Activated CD4-positive, alpha-beta T cell treated with anti-CD3 and anti-CD28 coated beads for 24 hours (primary cell): ENCODE data around the gene RAB3IL1.
"Not testable (repeated sequence)": the region's sequence is repeated elsewhere in the genome, so short reads cannot be mapped to it uniquely, and the experiment has no call there.

Source experiments
- DNase-seq, 2 donors: peaks; one replicate each; pipeline ENCODE4 v3.0.0-alpha.2; 2020; ENCODE audit warnings: low read depth in 2 of 2

Gene RAB3IL1

GRCh38 chr11:61885784-61886580 lies 31.4 kb downstream of the RAB3IL1 start:
- DNase-seq, result no peak

GRCh38 chr11:61885166-61885778 lies 32.1 kb downstream of the RAB3IL1 start:
- no peak for DNase-seq

GRCh38 chr11:61883947-61884346 lies 33.4 kb downstream of the RAB3IL1 start:
- DNase-seq, result no peak

- no peak for DNase-seq
These were observed 34.0 kb downstream of the RAB3IL1 start for GRCh38 chr11:61883327-61883726.

GRCh38 chr11:61882879-61883278 lies 34.5 kb downstream of the RAB3IL1 start:
- DNase-seq, result no peak

- DNase-seq, result not testable (repeated sequence)
These were observed 35.1 kb downstream of the RAB3IL1 start for GRCh38 chr11:61882267-61882666.

- no peak for DNase-seq
These were observed 36.0 kb downstream of the RAB3IL1 start for GRCh38 chr11:61881397-61881796.

- no peak for DNase-seq
These were observed 36.9 kb downstream of the RAB3IL1 start for GRCh38 chr11:61880454-61880853.

GRCh38 chr11:61880031-61880430 lies 37.3 kb downstream of the RAB3IL1 start:
- no peak for DNase-seq

GRCh38 chr11:61879152-61879551 lies 38.2 kb downstream of the RAB3IL1 start:
- DNase-seq, result no peak

- DNase-seq, result no peak
These were observed 41.7 kb downstream of the RAB3IL1 start for GRCh38 chr11:61875698-61876097.

- no peak for DNase-seq
These were observed 42.5 kb downstream of the RAB3IL1 start for GRCh38 chr11:61874853-61875252.

GRCh38 chr11:61874377-61874809 lies 43.0 kb downstream of the RAB3IL1 start:
- DNase-seq, result no peak

GRCh38 chr11:61873588-61874376 lies 43.6 kb downstream of the RAB3IL1 start:
- no peak for DNase-seq

GRCh38 chr11:61872935-61873565 lies 44.3 kb downstream of the RAB3IL1 start:
- DNase-seq, result no peak

- DNase-seq, result peak; percentile 29 to 59
These were observed 46.2 kb downstream of the RAB3IL1 start for GRCh38 chr11:61871158-61871597.

GRCh38 chr11:61870541-61871031 lies 46.8 kb downstream of the RAB3IL1 start:
- DNase-seq, result no peak

GRCh38 chr11:61869708-61870451 lies 47.5 kb downstream of the RAB3IL1 start:
- DNase-seq, result no peak

- DNase-seq, result no peak
These were observed 48.0 kb downstream of the RAB3IL1 start for GRCh38 chr11:61869429-61869707.

GRCh38 chr11:61868571-61869428 lies 48.6 kb downstream of the RAB3IL1 start:
- DNase-seq, result no peak
